B cell (primary cell): ENCODE results near the gene SLC5A5. TPM values are rescaled to one million over a fixed set of nuclear protein-coding genes. Genes with fewer than 3 reads are reported as not detected.

Experiments
- ATAC-seq: fragments of 200-7000 bp; cut with Tn5 transposase; one replicate; pipeline ENCODE4 v1.10.0; 2021; ENCODE audit warnings: low read depth, mild to moderate bottlenecking, moderate number of reproducible peaks, moderate library complexity
- CTCF ChIA-PET: fragments of 350-600 bp; sonication (Branson Sonifier 250); formaldehyde crosslinking; loops from one replicate; lab custom pipeline; 2021; ENCODE audit warnings: antibody characterized with exemption, inconsistent platforms; lab: Charles Lee
- POLR2A ChIA-PET: fragments of 350-600 bp; sonication (Branson Sonifier 250); formaldehyde crosslinking; loops from one replicate; lab custom pipeline; 2021; ENCODE audit warnings: antibody characterized with exemption; lab: Charles Lee
- DNase-seq: peaks from one replicate; pipeline ENCODE4 v3.0.0; 2013
- H2AFZ ChIP-seq: 2 replicates; pipeline ENCODE4 v1.6.1; 2012; ENCODE audit warnings: mild to moderate bottlenecking, low read depth, low read length; ENCODE audit not compliant: insufficient read depth, poor library complexity, severe bottlenecking
- H3K27ac ChIP-seq, 2 donors: 1 replicate in 1 of 2; 2 replicates in 1 of 2; pipeline ENCODE4 v1.5.1; 2012 to 2013; ENCODE audit warnings: low read length in 2 of 2, mild to moderate bottlenecking in 2 of 2, moderate library complexity in 1 of 2
- H3K27me3 ChIP-seq, 4 experiments: fragments of 200-600 bp in 1 of 4; sonication (generic) in 1 of 4; replicated peaks in 1 of 4; 1 replicate in 2 of 4; 2 replicates in 2 of 4; pipeline versions ENCODE4 v1.6.1 to v1.7.0; 2013 to 2016; ENCODE audit warnings: low read length in 3 of 4, mild to moderate bottlenecking in 2 of 4, mixed read lengths in 1 of 4, moderate library complexity in 1 of 4; ENCODE audit not compliant: insufficient read depth in 4 of 4, control insufficient read depth in 3 of 4; ENCODE audit errors: control extremely low read depth in 1 of 4
- H3K36me3 ChIP-seq, 2 experiments: replicated peaks in 1 of 2; 1 replicate in 1 of 2; 2 replicates in 1 of 2; pipeline versions ENCODE4 v1.6.1 to v1.7.1; 2013; ENCODE audit warnings: low read length in 1 of 2; ENCODE audit not compliant: insufficient read depth in 2 of 2, control insufficient read depth in 1 of 2; ENCODE audit errors: control extremely low read depth in 1 of 2, extremely low read depth in 1 of 2
- H3K4me1 ChIP-seq, 2 donors: fragments of 200-600 bp in 1 of 2; sonication (generic) in 1 of 2; 1 replicate in 1 of 2; 2 replicates in 1 of 2; pipeline versions ENCODE4 v1.5.1 to v1.6.1; 2013 to 2017; ENCODE audit warnings: low read length in 2 of 2; ENCODE audit not compliant: control insufficient read depth in 2 of 2, insufficient read depth in 2 of 2
- H3K4me2 ChIP-seq: replicated peaks from 2 replicates; pipeline ENCODE3; 2012; ENCODE audit warnings: mild to moderate bottlenecking, low read depth, low read length; ENCODE audit not compliant: poor library complexity, severe bottlenecking
- H3K4me3 ChIP-seq, 5 experiments: fragments of 200-600 bp in 1 of 5; sonication (generic) in 1 of 5; 1 replicate in 3 of 5; 2 replicates in 2 of 5; pipeline versions ENCODE4 v1.5.1 to v1.7.0; 2011 to 2016; ENCODE audit warnings: low read length in 4 of 5, mild to moderate bottlenecking in 4 of 5, low read depth in 2 of 5, control low read depth in 1 of 5, moderate library complexity in 1 of 5; ENCODE audit not compliant: insufficient read depth in 1 of 5; ENCODE audit errors: control extremely low read depth in 1 of 5, extremely low read depth in 1 of 5
- H3K79me2 ChIP-seq: fragments of 200-600 bp; sonication (generic); one replicate; pipeline ENCODE4 v1.6.0; 2016; ENCODE audit warnings: low read length; ENCODE audit not compliant: control insufficient read depth, insufficient read depth
- H3K9ac ChIP-seq: fragments of 200-600 bp; sonication (generic); 2 replicates; pipeline ENCODE4 v1.6.1; 2017; ENCODE audit warnings: mild to moderate bottlenecking, low read length, moderate library complexity
- H3K9me3 ChIP-seq, 3 donors: one replicate each; pipeline versions ENCODE4 v1.6.1 to v1.7.1; 2013; ENCODE audit warnings: low read length in 2 of 3; ENCODE audit not compliant: control insufficient read depth in 2 of 3, insufficient read depth in 1 of 3; ENCODE audit errors: control extremely low read depth in 1 of 3
- H4K20me1 ChIP-seq: 2 replicates; pipeline ENCODE4 v1.6.0; 2012; ENCODE audit warnings: mild to moderate bottlenecking, low read length; ENCODE audit not compliant: insufficient read depth, control insufficient read depth, poor library complexity, severe bottlenecking
- H3K27ac Mint-ChIP-seq: one replicate; pipeline ENCODE4 v1.8.0; 2021; ENCODE audit warnings: mixed read lengths
- H3K27me3 Mint-ChIP-seq: one replicate; pipeline ENCODE4 v1.8.0; 2021; ENCODE audit warnings: mixed read lengths
- H3K4me1 Mint-ChIP-seq: one replicate; pipeline ENCODE4 v1.8.0; 2021; ENCODE audit warnings: mixed read lengths
- H3K4me3 Mint-ChIP-seq: one replicate; pipeline ENCODE4 v1.8.0; 2021; ENCODE audit warnings: mixed read lengths
- H3K9me3 Mint-ChIP-seq: one replicate; pipeline ENCODE4 v1.8.0; 2022; ENCODE audit warnings: mixed read lengths; ENCODE audit not compliant: insufficient read depth
- CTCF ChIP-seq: fragments of 200-600 bp; IDR thresholded peaks from one replicate; pipeline ENCODE4 v1.8.0; 2022; ENCODE audit warnings: antibody characterized with exemption, mild to moderate bottlenecking
- EZH2 ChIP-seq: IDR thresholded peaks from 2 replicates; pipeline ENCODE4 v1.6.1; 2012; ENCODE audit warnings: borderline replicate concordance, low read depth, mild to moderate bottlenecking, moderate library complexity, low read length; ENCODE audit not compliant: insufficient read depth, poor library complexity, severe bottlenecking
- WGBS: methylation state at CpG from one replicate; pipeline ENCODE4 v1.1.5; 2013; ENCODE audit warnings: missing lambda C conversion rate; ENCODE audit not compliant: insufficient coverage; 5-methylcytosine and 5-hydroxymethylcytosine counted together
- intact Hi-C: fragments of 100-400 bp; cut with micrococcal nuclease; formaldehyde crosslinking; loops from one replicate; pipeline ENCODE4 v1.10.0; 2022
- polyA plus RNA-seq: library from polyadenylated mRNA; depleted of rRNA; stranded (reverse); fragments of >200 nt; gene quantifications from 2 replicates; pipeline ENCODE4 v1.2.3, GENCODE V29; 2012
- total RNA-seq, 2 donors: library from RNA; stranded (reverse); fragments of 120-200 nt in 1 of 2; gene quantifications; 1 replicate in 1 of 2; 2 replicates in 1 of 2; pipeline versions ENCODE4 v1.2.3 to v1.2.4, GENCODE V29; 2013 to 2022

Gene SLC5A5
- total and polyA plus RNA-seq, 2 donors (not counting 1 experiment from before 2014, with no cell fraction given): 0.07 to 0.40 TPM

DNA sequence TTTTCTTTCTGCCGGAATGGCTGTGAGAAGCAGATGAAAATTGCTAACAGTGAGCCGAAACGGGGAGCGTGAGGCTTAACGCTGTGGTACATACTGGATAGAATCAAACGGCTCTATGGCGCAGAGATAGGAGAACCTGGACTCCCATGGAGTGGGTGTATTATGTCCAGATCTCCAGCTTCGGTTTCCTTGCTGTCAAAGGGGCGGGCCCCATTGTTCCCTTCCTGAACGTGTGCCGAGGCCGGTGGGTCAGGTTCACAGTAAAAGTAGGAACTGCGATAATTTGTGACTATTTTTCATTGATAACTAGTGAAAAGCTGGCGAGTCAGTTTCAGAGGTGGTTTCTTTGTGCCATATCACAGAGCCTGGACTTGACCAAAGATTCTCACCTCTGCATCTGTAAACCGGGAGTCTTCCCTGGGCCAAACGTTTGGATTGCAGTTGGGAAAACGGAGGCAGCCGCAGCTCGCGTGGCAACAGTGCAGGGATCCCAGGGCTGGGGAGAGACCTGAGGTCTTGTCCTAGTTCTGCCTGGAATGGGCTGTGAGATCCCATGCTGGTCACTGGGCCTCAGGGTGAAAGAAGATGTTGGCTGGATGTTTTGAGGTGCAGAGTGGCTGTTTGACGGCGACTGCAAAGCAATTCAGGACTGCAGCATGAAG, 11.3 kb upstream of the SLC5A5 start:
- ChIA-PET CTCF (interaction anchor here (1.3 to 15.3 kb wide), 6 partner anchors 11 to 253 kb away, joined by 4 to 374 read pairs (median 33); partner anchors contain the start of genes CCDC124, JAK3 and SLC5A5), POLR2A (interaction anchor here (0.6 to 2.5 kb wide), 8 partner anchors 9 to 161 kb away, joined by 3 to 65 read pairs (median 7); partner anchors contain the start of genes CCDC124, FCHO1 and SLC5A5)
- peak overlapping the region; percentile 98 for H3K27ac Mint-ChIP-seq
- no peaks in the 10 kb centered on the region for H3K9me3 Mint-ChIP-seq
- Histone ChIP-seq H3K79me2 (peaks cover 31% of the 10 kb centered on the region), H3K4me2 (peak overlapping the region; percentile 90), H3K27me3 (no peaks in the 10 kb centered on the region), H2AFZ (peak overlapping the region; percentile 71), H3K27ac (peak overlapping the region; percentile 69 to 76), H3K9ac (peak overlapping the region; percentile 84), H3K4me3 (peak overlapping the region; percentile 74 to 100 (median 96)), H4K20me1 (peaks cover 48% of the 10 kb centered on the region), H3K9me3 (no peaks in the 10 kb centered on the region), H3K4me1 (peaks cover 23 to 34% of the 10 kb centered on the region in 2 donors), H3K36me3 (peaks cover 4 to 47% of the 10 kb centered on the region in 2 experiments)
- 4% methylated on average over 19 of the region's 22 CpGs for WGBS
- intact Hi-C loops: no loop called here
- H3K27me3 Mint-ChIP-seq: no peaks in the 10 kb centered on the region
- no peak for DNase-seq
- peak overlapping the region; percentile 96 for H3K4me3 Mint-ChIP-seq
- no peak for ATAC-seq
- H3K4me1 Mint-ChIP-seq: peaks cover 42% of the 10 kb centered on the region
- TF ChIP-seq EZH2 (no peak), CTCF (no peak)

DNA sequence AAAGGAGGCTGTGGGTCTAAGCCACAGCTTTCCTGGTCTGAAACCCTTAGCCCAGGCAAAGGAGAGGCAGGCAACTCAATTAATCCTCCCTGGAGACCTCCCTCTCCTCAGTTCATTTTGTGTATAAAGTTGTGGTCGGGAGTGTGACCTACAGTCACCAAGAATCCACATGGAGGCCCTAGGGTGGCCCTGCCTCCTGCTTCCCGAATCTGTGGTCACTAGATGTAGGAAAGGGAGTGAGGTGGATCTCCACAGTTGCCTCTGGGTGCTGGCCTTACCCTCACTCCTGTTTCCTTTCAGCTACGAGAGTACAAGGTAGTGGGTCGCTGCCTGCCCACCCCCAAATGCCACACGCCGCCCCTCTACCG, 10.8 kb upstream of the SLC5A5 start:
- H3K79me2 ChIP-seq: peaks cover 31% of the 10 kb centered on the region
- peak overlapping the region; percentile 69 to 76 for H3K27ac ChIP-seq
- peaks cover 4 to 47% of the 10 kb centered on the region in 2 experiments for H3K36me3 ChIP-seq
- CTCF ChIA-PET: interaction anchor here (3.4 to 15.3 kb wide), 2 partner anchors 74 to 136 kb away, joined by 43 to 374 read pairs; partner anchors contain the start of gene CCDC124
- H3K4me3 ChIP-seq: peak overlapping the region in 4 of 5 experiments; percentile 74 to 100 (median 96)
- peak overlapping the region; percentile 98 for H3K27ac Mint-ChIP-seq
- peak overlapping the region; percentile 84 for H3K9ac ChIP-seq
- H3K27me3 Mint-ChIP-seq: no peaks in the 10 kb centered on the region
- peaks cover 48% of the 10 kb centered on the region for H4K20me1 ChIP-seq
- no peak for TF ChIP-seq EZH2
- TF ChIP-seq CTCF: no peak
- POLR2A ChIA-PET: interaction anchor here (1.2 to 2.5 kb wide), 4 partner anchors 8 to 109 kb away, joined by 3 to 15 read pairs (median 5); partner anchors contain the start of genes CCDC124 and FCHO1
- peak overlapping the region; percentile 96 for H3K4me3 Mint-ChIP-seq
- H3K9me3 ChIP-seq: no peaks in the 10 kb centered on the region
- WGBS: 0% methylated on average over 1 of the region's 7 CpGs
- ATAC-seq (no peak), DNase-seq (no peak)
- H3K4me1 ChIP-seq: peaks cover 23 to 31% of the 10 kb centered on the region in 2 donors
- H2AFZ ChIP-seq: no peak overlapping the region
- peaks cover 39% of the 10 kb centered on the region for H3K4me1 Mint-ChIP-seq
- H3K4me2 ChIP-seq: peak overlapping the region; percentile 90
- intact Hi-C loops: no loop called here
- no peaks in the 10 kb centered on the region for H3K27me3 ChIP-seq
- no peaks in the 10 kb centered on the region for H3K9me3 Mint-ChIP-seq
